IMR-90 (cell line): ENCODE measurements around the gene PFKFB1. TPM values are rescaled to one million over a fixed set of nuclear protein-coding genes. Genes with fewer than 3 reads are reported as not detected.

Source experiments
- ATAC-seq: fragments of 200-7000 bp; cut with Tn5 transposase; 2 replicates; pipeline ENCODE4 v1.9.1; 2020; ENCODE audit warnings: low read depth, mild to moderate bottlenecking, moderate library complexity
- BruUV-seq: library from RNA; stranded (reverse); fragments of 400-500 nt; replicated peaks from 2 replicates; lab custom pipeline; 2021; lab: Mats Ljungman, UMichigan
- CTCF ChIA-PET: fragments of 300-600 bp; formaldehyde crosslinking; extraction: SDS; loops from one replicate; lab custom pipeline; 2021; ENCODE audit warnings: antibody characterized with exemption; lab: Yijun Ruan, JAX
- POLR2A ChIA-PET: fragments of 300-600 bp; sonication (Branson Sonifier 250); formaldehyde crosslinking; loops from one replicate; lab custom pipeline; 2022; ENCODE audit warnings: antibody characterized with exemption; ENCODE audit not compliant: unreplicated experiment; lab: Charles Lee
- DNase-seq: peaks from one replicate; pipeline ENCODE4 v3.0.0; 2013
- H2AFZ ChIP-seq: replicated peaks from 2 replicates; pipeline ENCODE3; 2013; ENCODE audit warnings: low read length, mild to moderate bottlenecking; ENCODE audit not compliant: poor library complexity
- H2AK5ac ChIP-seq: 2 replicates; pipeline ENCODE4 v1.6.1; 2013; ENCODE audit warnings: low read depth, low read length, inconsistent platforms
- H2AK9ac ChIP-seq: replicated peaks from 2 replicates; pipeline ENCODE3; 2013; ENCODE audit warnings: mild to moderate bottlenecking, low read depth, low read length, moderate library complexity; ENCODE audit not compliant: poor library complexity
- H2BK120ac ChIP-seq: 2 replicates; pipeline ENCODE4 v1.6.1; 2013; ENCODE audit warnings: low read depth, low read length, inconsistent platforms
- H2BK15ac ChIP-seq: 3 replicates; pipeline ENCODE4 v1.6.1; 2013; ENCODE audit warnings: low read depth, low read length, inconsistent platforms
- H2BK20ac ChIP-seq: 2 replicates; pipeline ENCODE4 v1.6.1; 2013; ENCODE audit warnings: low read depth, mild to moderate bottlenecking, inconsistent platforms, low read length, moderate library complexity
- H2BK5ac ChIP-seq: 2 replicates; pipeline ENCODE4 v1.6.1; 2013; ENCODE audit warnings: mild to moderate bottlenecking, low read depth, low read length, inconsistent platforms; ENCODE audit not compliant: poor library complexity, severe bottlenecking
- H3K14ac ChIP-seq: replicated peaks from 2 replicates; pipeline ENCODE4 v1.6.1; 2013; ENCODE audit warnings: low read depth, low read length, inconsistent platforms
- H3K18ac ChIP-seq: 2 replicates; pipeline ENCODE4 v1.6.1; 2013; ENCODE audit warnings: low read depth, low read length, control low read depth
- H3K23ac ChIP-seq: 2 replicates; pipeline ENCODE4 v1.6.1; 2013; ENCODE audit warnings: low read depth, low read length, inconsistent platforms
- H3K27ac ChIP-seq: 2 replicates; pipeline ENCODE4 v1.5.1; 2013; ENCODE audit warnings: mild to moderate bottlenecking, control low read depth, low read length; ENCODE audit not compliant: insufficient read depth
- H3K27me3 ChIP-seq: 2 replicates; pipeline ENCODE4 v1.6.1; 2013; ENCODE audit warnings: low read length; ENCODE audit not compliant: control insufficient read depth, insufficient read depth
- H3K36me3 ChIP-seq: 2 replicates; pipeline ENCODE4 v1.6.1; 2013; ENCODE audit warnings: low read length, mixed read lengths; ENCODE audit not compliant: control insufficient read depth, insufficient read depth
- H3K4ac ChIP-seq: 2 replicates; pipeline ENCODE4 v1.6.1; 2013; ENCODE audit warnings: low read depth, low read length, inconsistent platforms
- H3K4me1 ChIP-seq: 2 replicates; pipeline ENCODE4 v1.6.1; 2013; ENCODE audit warnings: low read length, mixed read lengths; ENCODE audit not compliant: control insufficient read depth, insufficient read depth
- H3K4me2 ChIP-seq: 2 replicates; pipeline ENCODE4 v1.6.1; 2013; ENCODE audit warnings: low read depth, mild to moderate bottlenecking, control low read depth, low read length, moderate library complexity
- H3K4me3 ChIP-seq: 2 replicates; pipeline ENCODE4 v1.5.1; 2013; ENCODE audit warnings: low read depth, mild to moderate bottlenecking, control low read depth, low read length, moderate library complexity; ENCODE audit not compliant: insufficient read depth
- H3K56ac ChIP-seq: 2 replicates; pipeline ENCODE4 v1.6.1; 2013; ENCODE audit warnings: low read length, inconsistent platforms; ENCODE audit not compliant: insufficient read depth; ENCODE audit errors: extremely low read depth
- H3K79me1 ChIP-seq, 2 experiments: 2 replicates each; pipeline ENCODE4 v1.6.1; 2013; ENCODE audit warnings: low read length in 2 of 2, inconsistent platforms in 1 of 2, low read depth in 1 of 2
- H3K9ac ChIP-seq: 2 replicates; pipeline ENCODE4 v1.6.1; 2013; ENCODE audit warnings: low read depth, low read length, control low read depth
- H3K9me1 ChIP-seq: 2 replicates; pipeline ENCODE4 v1.6.1; 2013; ENCODE audit warnings: low read length, inconsistent platforms; ENCODE audit not compliant: insufficient read depth
- H3K9me3 ChIP-seq: 2 replicates; pipeline ENCODE4 v1.6.1; 2013; ENCODE audit warnings: low read length; ENCODE audit not compliant: control insufficient read depth, insufficient read depth
- H4K20me1 ChIP-seq: 2 replicates; pipeline ENCODE4 v1.6.1; 2013; ENCODE audit warnings: low read length, inconsistent platforms; ENCODE audit not compliant: insufficient read depth
- H4K5ac ChIP-seq: 2 replicates; pipeline ENCODE4 v1.6.1; 2013; ENCODE audit warnings: mild to moderate bottlenecking, low read depth, low read length, control low read depth
- H4K8ac ChIP-seq, 2 experiments: 2 replicates each; pipeline ENCODE4 v1.6.1; 2013; ENCODE audit warnings: low read depth in 2 of 2, low read length in 2 of 2, control low read depth in 1 of 2, inconsistent platforms in 1 of 2
- H4K91ac ChIP-seq: 2 replicates; pipeline ENCODE4 v1.6.1; 2013; ENCODE audit warnings: low read depth, low read length, inconsistent platforms; ENCODE audit not compliant: insufficient read depth
- WGBS, 2 experiments: methylation state at CpG; one replicate each; pipeline versions ENCODE4 v1.1.5 to v1.1.7; 2013; ENCODE audit warnings: missing lambda C conversion rate in 2 of 2; ENCODE audit not compliant: insufficient read length in 1 of 2; ENCODE audit errors: extremely low coverage in 2 of 2; 5-methylcytosine and 5-hydroxymethylcytosine counted together
- dilution Hi-C: fragments of 300-500 bp; cut with HindIII; formaldehyde crosslinking; loops from one replicate; pipeline ENCODE4 v1.14.3; 2018; ENCODE audit warnings: low sequenced_read_pairs; ENCODE audit not compliant: unreplicated experiment
- in situ Hi-C: fragments of 300-500 bp; cut with MboI; formaldehyde crosslinking; loops from 3 replicates; pipeline ENCODE4 v1.14.3; 2019; ENCODE audit warnings: low sequenced_read_pairs, inconsistent platforms, mixed read lengths
- intact Hi-C: fragments of 100-400 bp; cut with micrococcal nuclease; formaldehyde crosslinking; loops from 2 replicates; pipeline ENCODE4 v1.10.0; 2022
- polyA plus RNA-seq, 3 experiments: library from polyadenylated mRNA; depleted of rRNA; stranded (reverse); fragments of >200 nt; gene quantifications; 2 replicates each; pipeline ENCODE4 v1.2.3, GENCODE V29; 2012; ENCODE audit warnings: low replicate concordance in 1 of 3
- total RNA-seq: library from RNA; depleted of rRNA; stranded (reverse); fragments of >200 nt; gene quantifications from 2 replicates; pipeline ENCODE4 v1.2.3, GENCODE V29; 2012
- TF ChIP-seq, protein P1 (sequence below): conservative IDR thresholded peaks from 2 replicates; pipeline ENCODE4 v1.5.1; 2012; ENCODE audit warnings: mild to moderate bottlenecking, low read depth, low read length, improper control_type of control experiment
- TF ChIP-seq, protein P2 (sequence below): fragments of 150-350 bp; IDR thresholded peaks from 2 replicates; pipeline ENCODE4 v1.6.1; 2017; ENCODE audit warnings: mild to moderate bottlenecking, antibody characterized with exemption, low read length, low read depth

The PFKFB1 gene
- total and polyA plus RNA-seq, 2 of the 4 experiments (the other 2 are of a cell fraction) = under 0.01 to 0.15 TPM

GRCh38 chrX:55004231-55004630 lies 10.2 kb upstream of the PFKFB1 start:
- CTCF ChIA-PET = no interaction called here
- H3K27me3 ChIP-seq = no peaks in the 10 kb centered on the region
- no peak for ATAC-seq

More at GRCh38 chrX:55004231-55004630, 10.2 kb upstream of the PFKFB1 start:
- 0% methylated on average over 1 of the region's 1 CpG; no CpG with 5 or more reads in 1 of the 2 experiments for WGBS, 2 experiments
- no peak overlapping the region for H3K27ac ChIP-seq
- no peak overlapping the region for H3K18ac ChIP-seq
- intact Hi-C loops (no loop called here), in situ Hi-C loops (no loop called here), dilution Hi-C loops (no loop called here)
- peaks cover 0 to 3% of the 10 kb centered on the region in 2 experiments; a peak in 2 of 4 replicates for H3K79me1 ChIP-seq
- H3K9me1 ChIP-seq = peaks cover 3% of the 10 kb centered on the region
- H3K4me1 ChIP-seq = peaks cover 4% of the 10 kb centered on the region
- TF ChIP-seq, protein P1, sequence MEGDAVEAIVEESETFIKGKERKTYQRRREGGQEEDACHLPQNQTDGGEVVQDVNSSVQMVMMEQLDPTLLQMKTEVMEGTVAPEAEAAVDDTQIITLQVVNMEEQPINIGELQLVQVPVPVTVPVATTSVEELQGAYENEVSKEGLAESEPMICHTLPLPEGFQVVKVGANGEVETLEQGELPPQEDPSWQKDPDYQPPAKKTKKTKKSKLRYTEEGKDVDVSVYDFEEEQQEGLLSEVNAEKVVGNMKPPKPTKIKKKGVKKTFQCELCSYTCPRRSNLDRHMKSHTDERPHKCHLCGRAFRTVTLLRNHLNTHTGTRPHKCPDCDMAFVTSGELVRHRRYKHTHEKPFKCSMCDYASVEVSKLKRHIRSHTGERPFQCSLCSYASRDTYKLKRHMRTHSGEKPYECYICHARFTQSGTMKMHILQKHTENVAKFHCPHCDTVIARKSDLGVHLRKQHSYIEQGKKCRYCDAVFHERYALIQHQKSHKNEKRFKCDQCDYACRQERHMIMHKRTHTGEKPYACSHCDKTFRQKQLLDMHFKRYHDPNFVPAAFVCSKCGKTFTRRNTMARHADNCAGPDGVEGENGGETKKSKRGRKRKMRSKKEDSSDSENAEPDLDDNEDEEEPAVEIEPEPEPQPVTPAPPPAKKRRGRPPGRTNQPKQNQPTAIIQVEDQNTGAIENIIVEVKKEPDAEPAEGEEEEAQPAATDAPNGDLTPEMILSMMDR = no peak
- TF ChIP-seq, protein P2, sequence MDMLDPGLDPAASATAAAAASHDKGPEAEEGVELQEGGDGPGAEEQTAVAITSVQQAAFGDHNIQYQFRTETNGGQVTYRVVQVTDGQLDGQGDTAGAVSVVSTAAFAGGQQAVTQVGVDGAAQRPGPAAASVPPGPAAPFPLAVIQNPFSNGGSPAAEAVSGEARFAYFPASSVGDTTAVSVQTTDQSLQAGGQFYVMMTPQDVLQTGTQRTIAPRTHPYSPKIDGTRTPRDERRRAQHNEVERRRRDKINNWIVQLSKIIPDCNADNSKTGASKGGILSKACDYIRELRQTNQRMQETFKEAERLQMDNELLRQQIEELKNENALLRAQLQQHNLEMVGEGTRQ = no peak
- no peak overlapping the region for H2AK9ac ChIP-seq
- H3K4me3 ChIP-seq = no peak overlapping the region
- POLR2A ChIA-PET = no interaction called here
- peaks cover 6% of the 10 kb centered on the region; the same call in 1 of the 2 replicates for H4K20me1 ChIP-seq
- H2BK120ac ChIP-seq = no peak overlapping the region
- H2BK15ac ChIP-seq = no peak overlapping the region
- no peak overlapping the region for H3K56ac ChIP-seq
- no TSS peak for BruUV-seq
- no peak overlapping the region for H2AK5ac ChIP-seq
- H4K5ac ChIP-seq = no peak overlapping the region
- H3K9ac ChIP-seq = no peak overlapping the region
- no peak overlapping the region for H2BK20ac ChIP-seq
- H4K91ac ChIP-seq = no peak overlapping the region
- no peak overlapping the region for H2BK5ac ChIP-seq
- H3K4ac ChIP-seq = no peak overlapping the region
- H3K4me2 ChIP-seq = no peak overlapping the region
- no peak for DNase-seq
- H3K9me3 ChIP-seq = no peaks in the 10 kb centered on the region
- peaks cover 7% of the 10 kb centered on the region for H3K36me3 ChIP-seq
- no peak overlapping the region for H2AFZ ChIP-seq
- H3K14ac ChIP-seq = no peak overlapping the region
- H3K23ac ChIP-seq = no peak overlapping the region
- H4K8ac ChIP-seq = no peak overlapping the region
